ENCODE measurements around the gene KANSL1L.

GRCh38 chr2:210022824-210023223 is 148.4 kb downstream of the KANSL1L start:
- TF ChIP-seq CTCF (IDR thresholded peaks at IDR 0.05) (no peak), MAZ (IDR thresholded peaks at IDR 0.05; ENCODE audit: borderline replicate concordance, low read depth, low read length) (no peak), POLR2A (IDR thresholded peaks at IDR 0.05; ENCODE audit: low read length) (no peak), MAFK (IDR thresholded peaks at IDR 0.05; ENCODE audit: partially characterized antibody) (no peak), ELK1 (IDR thresholded peaks at IDR 0.05; ENCODE audit: low read depth, low read length) (no peak), ZFP36 (IDR thresholded peaks at IDR 0.05; ENCODE audit: borderline replicate concordance, partially characterized antibody) (no peak), RAD21 (conservative IDR thresholded peaks at IDR 0.05 in 1 of 2, IDR thresholded peaks at IDR 0.05 in 1 of 2) (no peak), USF2 (IDR thresholded peaks at IDR 0.05) (no peak), JUN (IDR thresholded peaks at IDR 0.05) (no peak), GATA3 (IDR thresholded peaks at IDR 0.05; ENCODE audit: borderline replicate concordance) (no peak)

Measured in A549 (cell line).